ENCODE data around the gene SAMD3.
"Not testable (repeated sequence)": the region's sequence is repeated elsewhere in the genome, so short reads cannot be mapped to it uniquely, and the experiment has no call there.

Gene SAMD3

GRCh38 chr6:130222775-130223174, at the start of gene SAMD3:
Gene SAMD3, minus strand, starts transcription at chr6:130222951. Its CDS starts 7,678 bp downstream, at chr6:130215273.
- H3K4me3 ChIP-seq (ENCODE audit: low read depth, low read length), result no peak within 1 kb of the TSS
- no peak for DNase-seq (ENCODE audit: low read depth)
- TF ChIP-seq CTCF (IDR thresholded peaks at IDR 0.05; ENCODE audit: low read depth, low read length, missing control alignments), result no peak
- in situ Hi-C loops (cut with HindIII; ENCODE audit: low sequenced_read_pairs), result no loop called here

GRCh38 chr6:130269969-130270635, 47.4 kb upstream of the SAMD3 start:
- no peak overlapping the region for H3K4me3 ChIP-seq (ENCODE audit: low read depth, low read length)
- DNase-seq (ENCODE audit: low read depth), result no peak
- no peak for TF ChIP-seq CTCF (IDR thresholded peaks at IDR 0.05; ENCODE audit: low read depth, low read length, missing control alignments)
- in situ Hi-C loops (cut with HindIII; ENCODE audit: low sequenced_read_pairs), result no loop called here

GRCh38 chr6:130265553-130265952, 42.8 kb upstream of the SAMD3 start:
- DNase-seq (ENCODE audit: low read depth); H3K4me3 ChIP-seq (ENCODE audit: low read depth, low read length); in situ Hi-C loops (cut with HindIII; ENCODE audit: low sequenced_read_pairs): not testable (repeated sequence)

GRCh38 chr6:130262008-130262407, 39.3 kb upstream of the SAMD3 start:
- no peak for TF ChIP-seq CTCF (IDR thresholded peaks at IDR 0.05; ENCODE audit: low read depth, low read length, missing control alignments)
- in situ Hi-C loops (cut with HindIII; ENCODE audit: low sequenced_read_pairs), result no loop called here
- no peak for DNase-seq (ENCODE audit: low read depth)
- no peak overlapping the region for H3K4me3 ChIP-seq (ENCODE audit: low read depth, low read length)

- DNase-seq (ENCODE audit: low read depth); H3K4me3 ChIP-seq (ENCODE audit: low read depth, low read length); in situ Hi-C loops (cut with HindIII; ENCODE audit: low sequenced_read_pairs): not testable (repeated sequence)
Observed at GRCh38 chr6:130261558-130261957, 38.8 kb upstream of the SAMD3 start.

- in situ Hi-C loops (cut with HindIII; ENCODE audit: low sequenced_read_pairs); H3K4me3 ChIP-seq (ENCODE audit: low read depth, low read length); DNase-seq (ENCODE audit: low read depth): not testable (repeated sequence)
Observed at GRCh38 chr6:130260614-130261241, 38.0 kb upstream of the SAMD3 start.

- DNase-seq (ENCODE audit: low read depth); H3K4me3 ChIP-seq (ENCODE audit: low read depth, low read length); in situ Hi-C loops (cut with HindIII; ENCODE audit: low sequenced_read_pairs): not testable (repeated sequence)
Observed at GRCh38 chr6:130260050-130260462, 37.3 kb upstream of the SAMD3 start.

- in situ Hi-C loops (cut with HindIII; ENCODE audit: low sequenced_read_pairs), result no loop called here
- no peak for TF ChIP-seq CTCF (IDR thresholded peaks at IDR 0.05; ENCODE audit: low read depth, low read length, missing control alignments)
- H3K4me3 ChIP-seq (ENCODE audit: low read depth, low read length), result no peak overlapping the region
- no peak for DNase-seq (ENCODE audit: low read depth)
Observed at GRCh38 chr6:130259557-130259956, 36.8 kb upstream of the SAMD3 start.

- no peak overlapping the region for H3K4me3 ChIP-seq (ENCODE audit: low read depth, low read length)
- no peak for TF ChIP-seq CTCF (IDR thresholded peaks at IDR 0.05; ENCODE audit: low read depth, low read length, missing control alignments)
- no peak for DNase-seq (ENCODE audit: low read depth)
- in situ Hi-C loops (cut with HindIII; ENCODE audit: low sequenced_read_pairs), result no loop called here
Observed at GRCh38 chr6:130259140-130259539, 36.4 kb upstream of the SAMD3 start.
